ENCODE measurements around the gene WDR20.
"Not testable (repeated sequence)": the region's sequence is repeated elsewhere in the genome, so short reads cannot be mapped to it uniquely, and the experiment has no call there.

Gene WDR20

DNA sequence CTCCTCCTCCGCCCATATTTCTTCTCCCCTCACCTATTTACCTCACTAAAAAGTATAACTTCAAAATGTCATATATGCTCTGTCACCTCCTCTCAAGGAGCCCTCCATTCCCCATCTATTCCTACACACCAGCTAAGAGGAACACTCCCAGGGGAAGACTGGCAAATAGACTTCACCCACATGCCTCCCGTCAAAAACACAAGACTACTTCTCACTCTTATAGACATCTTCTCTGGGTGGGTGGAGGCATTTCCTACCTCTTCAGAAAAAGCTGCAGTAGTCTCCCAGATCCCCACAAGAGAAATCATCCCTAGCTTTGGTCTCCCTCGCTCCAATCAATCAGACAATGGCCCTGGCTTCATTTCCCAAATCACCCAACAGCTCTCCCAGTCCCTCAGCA lies 99.1 kb downstream of the WDR20 start:
- DNase-seq (ENCODE audit: low read depth), result no peak

DNA sequence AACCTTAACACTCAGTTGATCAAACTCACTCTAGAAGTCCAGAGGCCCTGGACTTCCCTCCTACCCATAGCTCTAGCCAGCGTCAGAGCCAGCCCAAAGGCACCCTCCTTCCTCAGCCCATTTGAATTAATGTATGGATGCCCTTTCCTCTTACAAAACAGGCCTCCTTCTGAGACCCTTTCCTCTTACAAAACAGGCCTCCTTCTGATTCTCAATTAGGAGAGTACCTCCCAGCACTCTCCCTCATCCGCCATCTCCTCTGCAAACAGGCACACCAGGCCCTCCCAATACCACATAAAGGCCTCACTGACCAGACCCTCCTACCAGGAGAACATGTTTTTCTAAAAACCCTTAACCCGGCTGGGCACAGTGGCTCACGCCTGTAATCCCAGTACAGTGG lies 99.5 kb downstream of the WDR20 start:
- no peak for DNase-seq (ENCODE audit: low read depth)

- not testable (repeated sequence) for DNase-seq (ENCODE audit: low read depth)
These were observed 100.8 kb downstream of the WDR20 start for GRCh38 chr14:102240481-102240880.

DNA sequence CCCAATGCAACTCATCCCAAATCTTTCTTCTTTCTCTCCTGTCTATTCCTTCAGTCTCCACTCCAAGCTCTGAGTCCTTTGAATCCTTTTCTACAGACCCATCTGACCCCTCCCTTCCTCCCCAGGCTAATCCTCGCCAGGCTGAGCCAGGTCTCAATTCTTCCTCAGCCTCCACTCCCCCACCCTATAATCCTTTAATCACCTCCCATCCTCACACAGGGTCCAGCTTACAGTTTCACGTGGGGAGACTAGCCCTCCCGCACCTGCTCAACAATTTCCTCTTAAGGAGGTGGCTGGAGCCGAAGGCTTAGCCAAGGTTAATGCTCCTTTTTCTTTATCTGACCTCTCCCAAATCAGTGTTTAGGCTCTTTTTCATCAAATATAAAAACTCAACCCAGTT lies 101.5 kb downstream of the WDR20 start:
- no peak for DNase-seq (ENCODE audit: low read depth)

DNA sequence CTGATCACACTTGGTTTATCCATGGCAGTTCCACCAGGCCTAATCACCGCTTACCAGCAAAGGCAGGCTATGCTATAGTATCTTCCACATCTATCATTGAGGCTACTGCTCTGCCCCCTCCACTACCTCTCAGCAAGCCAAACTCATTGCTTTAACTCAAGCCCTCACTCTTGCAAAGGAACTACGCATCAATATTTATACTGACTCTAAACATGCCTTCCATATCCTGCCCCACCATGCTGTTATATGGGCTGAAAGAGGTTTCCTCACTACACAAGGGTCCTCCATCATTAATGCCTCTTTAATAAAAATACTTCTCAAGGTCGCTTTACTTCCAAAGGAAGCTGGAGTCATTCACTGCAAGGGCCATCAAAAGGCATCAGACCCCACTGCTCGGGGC lies 104.1 kb downstream of the WDR20 start:
- not testable (repeated sequence) for DNase-seq (ENCODE audit: low read depth)

DNA sequence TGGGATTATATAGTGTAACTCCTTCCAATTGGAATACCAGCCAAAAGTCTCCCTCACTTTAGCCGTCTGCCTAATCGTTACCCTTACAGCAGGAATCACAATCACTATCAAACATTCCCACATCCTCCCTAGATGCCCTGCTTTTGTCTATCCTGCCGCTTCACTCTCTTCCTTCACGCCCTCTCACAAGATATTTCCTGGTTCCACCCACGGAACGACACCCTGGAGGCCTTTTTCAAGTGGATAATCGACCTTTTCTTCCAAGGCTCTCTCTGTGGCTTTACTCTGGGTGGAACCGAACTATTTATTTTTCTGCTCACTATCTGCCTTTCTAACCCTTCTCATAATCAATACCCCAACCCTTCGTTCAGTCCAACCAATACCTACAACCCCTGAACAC lies 106.4 kb downstream of the WDR20 start:
- DNase-seq (ENCODE audit: low read depth), result no peak

DNA sequence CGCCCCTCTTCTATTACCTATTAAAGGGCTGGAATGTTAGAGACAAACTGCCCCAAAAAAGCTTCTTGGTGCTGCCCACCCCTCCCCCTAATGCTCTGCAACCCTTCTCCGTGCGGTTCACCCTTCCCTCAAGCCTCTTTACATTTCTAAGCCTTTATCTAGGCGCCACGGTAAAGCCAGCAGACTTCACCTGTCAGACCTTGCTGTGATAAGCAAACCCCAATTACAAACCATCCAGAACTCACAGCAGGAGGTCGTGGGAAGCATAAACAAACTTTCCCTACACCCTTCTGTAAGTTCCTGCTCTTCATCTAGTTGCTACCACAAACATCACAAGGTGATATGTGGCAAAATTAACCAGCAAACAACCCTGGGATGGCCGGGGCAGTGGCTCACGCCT lies 108.4 kb downstream of the WDR20 start:
- no peak for DNase-seq (ENCODE audit: low read depth)

- no peak for DNase-seq (ENCODE audit: low read depth)
These were observed 109.3 kb downstream of the WDR20 start for GRCh38 chr14:102249041-102249440.

GRCh38 chr14:102249981-102250380 lies 110.3 kb downstream of the WDR20 start:
- DNase-seq (ENCODE audit: low read depth), result no peak

GRCh38 chr14:102250636-102251035 lies 110.9 kb downstream of the WDR20 start:
- no peak for DNase-seq (ENCODE audit: low read depth)

DNA sequence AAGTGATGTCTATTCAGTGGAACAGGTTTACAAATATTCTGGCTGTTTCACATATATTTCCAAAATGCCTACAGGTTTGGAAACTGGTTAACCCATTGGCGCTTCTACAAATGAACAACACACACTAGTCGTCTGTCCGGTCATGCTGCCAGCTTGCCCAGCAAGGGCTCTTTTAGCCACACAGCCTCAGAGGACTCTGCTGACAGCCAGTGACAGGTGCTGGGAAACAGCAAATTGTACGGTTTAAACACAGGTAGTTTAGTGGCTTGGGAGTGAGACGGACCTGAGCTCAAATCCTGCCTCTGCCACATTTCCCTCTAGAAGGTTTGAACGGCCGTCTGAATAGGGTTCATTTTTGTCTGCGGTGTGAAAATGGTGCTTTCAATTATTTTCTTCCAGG lies 111.5 kb downstream of the WDR20 start:
- DNase-seq (ENCODE audit: low read depth), result no peak

- no peak for DNase-seq (ENCODE audit: low read depth)
These were observed 113.4 kb downstream of the WDR20 start for GRCh38 chr14:102252834-102253801.

- DNase-seq (ENCODE audit: low read depth), result peak; percentile 8
These were observed 115.9 kb downstream of the WDR20 start for GRCh38 chr14:102255401-102256190.

DNA sequence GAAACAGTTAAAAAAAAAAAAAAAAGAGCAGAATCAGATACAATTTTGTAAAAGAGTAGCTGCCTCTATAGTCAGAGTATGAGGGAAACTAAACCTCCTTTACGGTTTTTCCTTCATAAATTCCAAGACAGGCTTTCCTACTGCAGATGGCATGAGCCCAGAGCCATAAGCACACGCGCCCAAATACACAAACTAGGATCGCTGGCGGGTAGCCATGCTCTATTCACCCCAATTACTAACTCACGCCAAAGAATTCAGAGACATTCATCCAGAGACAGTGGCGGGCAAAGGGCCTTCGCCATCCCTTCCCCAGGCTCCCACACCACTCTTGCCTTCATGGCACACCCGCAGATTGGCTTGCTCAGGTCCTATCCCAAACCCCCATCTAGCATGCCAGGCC lies 117.0 kb downstream of the WDR20 start:
- no peak for DNase-seq (ENCODE audit: low read depth)

DNA sequence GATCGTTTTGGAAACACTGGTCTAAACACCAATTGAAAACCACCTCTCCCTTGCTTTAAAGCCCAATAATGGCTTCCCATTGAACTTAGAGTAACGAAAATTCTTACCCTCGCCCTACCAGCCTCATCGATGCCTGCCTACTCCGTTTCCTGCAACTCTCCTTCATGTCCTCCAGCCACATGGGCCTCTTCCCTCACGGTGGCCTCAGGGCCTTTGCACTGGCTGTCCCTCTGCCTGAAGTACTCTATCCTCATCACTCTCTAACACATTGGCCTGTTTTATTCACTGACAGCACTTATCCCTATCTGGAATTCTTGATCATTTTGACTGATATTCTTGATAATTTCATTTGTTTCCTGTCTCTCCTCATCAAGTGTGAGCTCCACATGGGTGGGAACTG lies 118.4 kb downstream of the WDR20 start:
- DNase-seq (ENCODE audit: low read depth), result no peak

Data from fibroblast of gingiva (primary cell).